DOHH2 (cell line): ENCODE results near the gene NCLN.

Experiments
- H3F3A ChIP-seq: fragments of 200-600 bp; sonication (generic), shearing (Covaris generic); 2 replicates; pipeline ENCODE4 v1.6.0; 2016; ENCODE audit warnings: antibody characterized with exemption, mild to moderate bottlenecking; ENCODE audit not compliant: control insufficient read depth, insufficient read depth
- H3K27ac ChIP-seq: fragments of 200-600 bp; sonication (generic); 2 replicates; pipeline ENCODE4 v1.5.1; 2014; ENCODE audit warnings: low read depth, mild to moderate bottlenecking, low read length, moderate library complexity
- H3K27me3 ChIP-seq: fragments of 200-600 bp; sonication (generic); 2 replicates; pipeline ENCODE4 v1.6.1; 2014; ENCODE audit warnings: mild to moderate bottlenecking, low read length, mixed read lengths; ENCODE audit not compliant: control insufficient read depth
- H3K36me3 ChIP-seq: fragments of 200-600 bp; sonication (generic); 2 replicates; pipeline ENCODE4 v1.6.1; 2014; ENCODE audit warnings: mild to moderate bottlenecking, low read length, moderate library complexity, mixed read lengths; ENCODE audit not compliant: control insufficient read depth
- H3K4me1 ChIP-seq: fragments of 200-600 bp; sonication (generic); 2 replicates; pipeline ENCODE4 v1.6.1; 2014; ENCODE audit warnings: mild to moderate bottlenecking, low read length, mixed read lengths; ENCODE audit not compliant: control insufficient read depth
- H3K4me2 ChIP-seq: fragments of 200-600 bp; sonication (generic); 2 replicates; pipeline ENCODE4 v1.6.0; 2014; ENCODE audit warnings: mild to moderate bottlenecking, low read length, moderate library complexity
- H3K4me3 ChIP-seq: fragments of 200-600 bp; sonication (generic); 2 replicates; pipeline ENCODE4 v1.5.1; 2014; ENCODE audit warnings: mild to moderate bottlenecking, low read length, mixed read lengths
- H3K79me2 ChIP-seq: fragments of 200-600 bp; sonication (generic); 2 replicates; pipeline ENCODE4 v1.6.1; 2014; ENCODE audit warnings: mild to moderate bottlenecking, low read length, mixed read lengths; ENCODE audit not compliant: control insufficient read depth
- H3K9me2 ChIP-seq: fragments of 200-600 bp; sonication (generic); replicated peaks from 2 replicates; pipeline ENCODE4 v1.6.1; 2014; ENCODE audit warnings: mild to moderate bottlenecking, low read length, mixed read lengths; ENCODE audit not compliant: control insufficient read depth
- H3K9me3 ChIP-seq: fragments of 200-600 bp; sonication (generic); 2 replicates; pipeline ENCODE4 v1.6.1; 2014; ENCODE audit warnings: antibody characterized with exemption, low read length, mixed read lengths; ENCODE audit not compliant: control insufficient read depth, insufficient read depth
- H4K20me1 ChIP-seq: fragments of 200-600 bp; sonication (generic); 2 replicates; pipeline ENCODE4 v1.6.0; 2014; ENCODE audit warnings: low read depth, mild to moderate bottlenecking, antibody characterized with exemption, low read length, moderate library complexity; ENCODE audit not compliant: control insufficient read depth, insufficient read depth
- CTCF ChIP-seq: fragments of 200-600 bp; sonication (generic); IDR thresholded peaks from one replicate; pipeline ENCODE4 v1.5.1; 2014; ENCODE audit warnings: antibody characterized with exemption, mild to moderate bottlenecking, low read depth, low read length; ENCODE audit not compliant: poor library complexity, severe bottlenecking
- EZH2phosphoT487 ChIP-seq: fragments of 200-600 bp; sonication (generic); IDR thresholded peaks from 2 replicates; pipeline ENCODE4 v1.6.1; 2017; ENCODE audit warnings: borderline replicate concordance, mild to moderate bottlenecking, antibody characterized with exemption, low read length, moderate library complexity, mixed read lengths

Gene NCLN

GRCh38 chr19:3188627-3189596, 3.2 kb downstream of the NCLN start:
- no peak overlapping the region for H3K4me3 ChIP-seq
- H4K20me1 ChIP-seq: peaks cover 27% of the 10 kb centered on the region; the same call in 1 of the 2 replicates
- H3K79me2 ChIP-seq: peaks cover 79% of the 10 kb centered on the region

DNA sequence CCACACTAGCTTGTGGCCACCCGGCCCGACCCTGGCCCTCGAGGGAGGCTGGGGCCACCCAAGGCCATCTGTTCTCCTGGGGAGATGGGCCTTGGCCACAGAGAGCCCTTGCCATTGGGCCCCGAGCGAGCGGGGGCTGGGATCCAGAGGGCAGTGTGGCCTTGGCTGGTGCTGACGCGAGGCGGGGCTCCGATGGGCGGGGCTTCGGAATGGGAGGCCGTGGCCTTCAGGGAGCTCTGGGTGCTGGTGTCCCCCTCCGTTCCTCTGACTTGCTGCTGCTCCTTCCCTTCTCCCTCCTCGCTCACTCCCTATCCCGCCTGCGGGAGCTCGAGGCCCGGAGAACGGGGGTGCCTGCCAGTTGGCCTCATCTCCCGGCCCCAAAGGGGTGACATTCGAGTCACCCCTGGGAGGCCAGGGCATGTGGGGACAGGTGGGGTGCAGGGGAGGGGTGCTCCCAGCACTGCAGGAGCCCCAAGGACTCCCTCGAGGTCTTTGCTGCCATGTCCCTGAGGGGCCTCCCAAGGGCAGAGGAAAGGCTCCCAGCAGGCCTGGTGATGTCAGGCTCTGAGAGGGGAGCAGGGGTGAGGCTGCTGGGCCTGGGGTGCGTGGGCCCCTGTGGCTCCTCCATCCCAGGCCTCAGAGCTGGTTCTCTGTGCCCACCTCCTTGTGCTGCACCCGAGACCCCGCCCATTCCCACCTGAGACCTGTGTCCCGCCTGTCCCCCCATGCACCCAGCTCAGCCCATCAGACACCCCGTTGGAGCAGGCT, 4.2 kb downstream of the NCLN start:
- Histone ChIP-seq H3K79me2 (peaks cover 83% of the 10 kb centered on the region), H3K4me1 (peaks cover 18% of the 10 kb centered on the region), H3K4me3 (no peak overlapping the region), H3F3A (no peaks in the 10 kb centered on the region), H4K20me1 (peaks cover 27% of the 10 kb centered on the region; the same call in 1 of the 2 replicates), H3K27ac (no peak overlapping the region), H3K27me3 (no peaks in the 10 kb centered on the region), H3K9me2 (no peaks in the 10 kb centered on the region), H3K36me3 (peaks cover 44% of the 10 kb centered on the region), H3K9me3 (no peaks in the 10 kb centered on the region), H3K4me2 (no peak overlapping the region)
- TF ChIP-seq CTCF (no peak), EZH2phosphoT487 (no peak)

More at GRCh38 chr19:3188627-3189596, 3.2 kb downstream of the NCLN start:
- Histone ChIP-seq H3K36me3 (peaks cover 38% of the 10 kb centered on the region), H3K4me1 (peaks cover 25% of the 10 kb centered on the region), H3K9me2 (no peaks in the 10 kb centered on the region), H3K27me3 (no peaks in the 10 kb centered on the region), H3K9me3 (no peaks in the 10 kb centered on the region), H3K4me2 (no peak overlapping the region; the same call in 1 of the 2 replicates), H3F3A (no peaks in the 10 kb centered on the region), H3K27ac (no peak overlapping the region)
- TF ChIP-seq CTCF (no peak), EZH2phosphoT487 (no peak)

DNA sequence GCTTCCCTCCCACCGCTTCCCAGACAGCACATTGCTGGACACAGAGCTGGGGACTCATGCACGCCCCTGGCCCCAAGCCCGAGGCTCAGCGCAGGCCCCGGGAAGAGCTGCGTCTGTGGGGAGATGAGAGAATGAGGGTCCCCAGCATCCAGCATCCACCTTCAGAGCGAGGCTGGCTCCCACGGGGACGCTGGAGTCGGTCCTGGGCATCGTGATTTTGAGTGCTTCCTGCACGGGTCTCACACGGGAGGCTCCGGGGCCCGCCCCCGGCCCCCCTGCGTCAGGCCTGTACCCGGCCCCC, 4.7 kb downstream of the NCLN start:
- H3K4me3 ChIP-seq: no peak overlapping the region
- peaks cover 27% of the 10 kb centered on the region; the same call in 1 of the 2 replicates for H4K20me1 ChIP-seq
- TF ChIP-seq EZH2phosphoT487: no peak
- TF ChIP-seq CTCF: no peak
- no peak overlapping the region for H3K27ac ChIP-seq
- peaks cover 44% of the 10 kb centered on the region for H3K36me3 ChIP-seq
- H3K4me2 ChIP-seq: no peak overlapping the region
- no peaks in the 10 kb centered on the region for H3K27me3 ChIP-seq
- no peaks in the 10 kb centered on the region for H3K9me2 ChIP-seq
- no peaks in the 10 kb centered on the region for H3K9me3 ChIP-seq
- no peaks in the 10 kb centered on the region for H3F3A ChIP-seq
- peaks cover 83% of the 10 kb centered on the region for H3K79me2 ChIP-seq
- peaks cover 17% of the 10 kb centered on the region for H3K4me1 ChIP-seq
